Retinal pigment epithelial cell (primary cell): ENCODE results near the gene IQCE.

ENCODE experiments used
- DNase-seq: peaks from one replicate; pipeline ENCODE4 v3.0.0-alpha.2; 2010; ENCODE audit warnings: low read depth
- H3K4me3 ChIP-seq: 2 replicates; pipeline ENCODE4 v1.5.1; 2011; ENCODE audit warnings: mild to moderate bottlenecking, low read length, control low read depth, moderate library complexity
- CTCF ChIP-seq: conservative IDR thresholded peaks from 2 replicates; pipeline ENCODE4 v1.5.1; 2011; ENCODE audit warnings: low read depth, low read length, control low read depth, inconsistent platforms

The IQCE gene

GRCh38 chr7:2570021-2570420 is 11.2 kb downstream of the IQCE start:
- TF ChIP-seq CTCF, result no peak
- H3K4me3 ChIP-seq, result no peak overlapping the region
- DNase-seq, result no peak

- no peak for DNase-seq
- no peak for TF ChIP-seq CTCF
- H3K4me3 ChIP-seq, result no peak overlapping the region
Observed at GRCh38 chr7:2571409-2571808, 12.6 kb downstream of the IQCE start.

GRCh38 chr7:2572101-2572842 is 13.5 kb downstream of the IQCE start:
- H3K4me3 ChIP-seq, result no peak overlapping the region
- TF ChIP-seq CTCF, result no peak
- no peak for DNase-seq

- H3K4me3 ChIP-seq, result no peak overlapping the region
- no peak for TF ChIP-seq CTCF
- no peak for DNase-seq
Observed at GRCh38 chr7:2573761-2574160, 15.0 kb downstream of the IQCE start.

- no peak for DNase-seq
- no peak for TF ChIP-seq CTCF
- H3K4me3 ChIP-seq, result no peak overlapping the region
Observed at GRCh38 chr7:2575046-2575732, 16.4 kb downstream of the IQCE start.

- H3K4me3 ChIP-seq, result no peak overlapping the region
- no peak for TF ChIP-seq CTCF
- no peak for DNase-seq
Observed at GRCh38 chr7:2575733-2576340, 17.1 kb downstream of the IQCE start.
